GM18507 (cell line): Measurements from ENCODE around the gene MSANTD3.

Source experiments
- DNase-seq: peaks from one replicate; pipeline ENCODE4 v3.0.0; 2011; ENCODE audit warnings: low read depth; ENCODE audit not compliant: insufficient read length; ENCODE audit errors: extremely low spot score
- FAIRE-seq: peaks from 2 replicates; lab custom pipeline; 2011; peaks lifted over from hg19 to GRCh38; lab: Jason Lieb, UNC

Gene MSANTD3

DNA sequence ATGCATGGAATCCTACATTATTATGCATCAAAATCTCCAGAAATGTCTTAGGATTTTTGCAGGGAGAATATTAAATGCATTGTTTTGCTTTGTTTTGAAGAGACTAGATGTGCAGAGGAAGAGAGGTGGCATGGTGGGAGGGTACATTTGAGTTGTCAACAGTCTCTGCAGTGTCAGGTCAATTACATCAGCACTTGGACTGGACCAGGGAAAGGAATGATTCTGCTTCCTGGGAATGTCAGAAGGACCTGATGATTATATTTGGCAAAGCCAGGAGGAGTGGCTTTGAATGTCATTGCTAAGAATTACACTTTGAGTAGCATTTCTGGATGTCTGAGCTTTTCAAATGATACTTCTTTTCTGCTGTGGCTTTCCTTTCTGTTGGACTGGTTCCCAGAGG, 28.5 kb downstream of the MSANTD3 start:
- no peak for FAIRE-seq
- DNase-seq, result no peak

DNA sequence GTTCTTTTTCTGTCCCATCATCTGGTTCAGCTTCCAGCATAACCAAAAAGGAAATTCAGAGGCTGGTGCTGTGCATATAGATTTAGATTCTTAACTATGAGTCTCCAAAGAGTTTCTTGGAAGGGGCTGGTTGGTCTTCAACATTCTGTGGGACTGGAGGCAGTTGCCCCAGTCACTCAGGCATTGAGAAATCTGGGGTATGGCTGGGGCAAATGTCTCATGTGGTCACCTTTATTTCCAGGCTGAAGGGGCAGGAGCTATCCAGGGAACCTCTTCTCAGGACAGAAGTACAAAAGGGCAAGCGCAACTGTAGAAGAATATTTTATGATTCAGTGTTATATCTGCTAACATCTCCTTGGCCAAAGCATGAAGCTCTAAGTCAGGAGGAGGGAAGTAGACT, 30.6 kb downstream of the MSANTD3 start:
- no peak for FAIRE-seq

DNA sequence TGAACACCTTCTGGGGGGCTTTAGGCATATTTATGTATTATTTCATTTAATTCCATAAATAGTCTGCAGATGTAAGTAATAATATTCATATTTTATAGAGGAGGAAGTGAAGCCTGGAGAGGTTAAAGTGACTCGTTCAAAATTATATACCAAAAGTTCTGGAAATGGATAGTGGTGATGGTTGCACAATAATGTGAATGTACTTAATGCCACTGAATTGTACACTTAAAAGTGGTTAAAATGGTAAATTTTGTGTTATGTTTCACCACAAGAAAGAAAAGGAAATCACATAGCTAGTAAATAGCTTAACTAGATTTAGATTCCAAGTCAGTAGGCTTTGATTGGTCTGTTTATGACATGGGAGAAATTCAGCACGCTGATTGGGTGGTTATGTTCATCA, 33.0 kb downstream of the MSANTD3 start:
- DNase-seq (no peak), FAIRE-seq (no peak)

More for the DNA sequence above, 30.6 kb downstream of the MSANTD3 start:
- no peak for DNase-seq

DNA sequence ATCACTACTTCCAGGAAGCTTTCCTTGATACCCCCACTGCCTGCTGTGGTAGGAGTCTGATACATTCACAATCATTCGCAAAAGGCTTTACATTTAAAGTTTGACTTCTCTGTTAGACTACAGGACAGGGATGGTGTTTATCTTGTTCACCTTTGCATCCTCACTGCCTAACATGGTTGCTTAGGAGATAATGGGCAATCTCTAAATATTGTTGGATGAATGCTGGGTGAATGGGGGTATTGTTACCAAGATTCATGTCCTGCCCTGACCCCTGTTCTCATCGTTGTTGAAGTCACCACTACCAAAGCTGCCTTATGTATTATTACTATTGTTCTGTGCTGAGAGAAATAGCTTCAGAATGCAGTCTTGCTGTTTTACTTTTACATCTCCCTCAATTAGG, 38.3 kb downstream of the MSANTD3 start:
- FAIRE-seq (no peak), DNase-seq (no peak)

DNA sequence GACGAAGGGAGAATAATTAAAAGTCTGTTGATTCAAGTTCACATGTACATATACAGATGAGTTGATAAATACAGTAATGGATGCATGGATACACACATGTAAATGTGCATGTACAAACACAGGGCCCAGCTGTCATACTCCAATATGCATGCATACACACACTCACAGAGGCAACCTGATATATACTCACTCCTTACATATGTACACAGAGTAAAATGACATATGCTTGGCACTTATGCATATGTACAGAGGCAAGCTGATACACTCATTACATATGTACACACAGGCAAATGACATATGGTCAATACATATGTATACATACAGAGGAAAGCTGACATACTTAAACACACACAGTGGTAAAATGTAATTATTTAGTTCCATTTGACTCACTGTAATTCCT, 38.8 kb downstream of the MSANTD3 start:
- no peak for FAIRE-seq
- no peak for DNase-seq

DNA sequence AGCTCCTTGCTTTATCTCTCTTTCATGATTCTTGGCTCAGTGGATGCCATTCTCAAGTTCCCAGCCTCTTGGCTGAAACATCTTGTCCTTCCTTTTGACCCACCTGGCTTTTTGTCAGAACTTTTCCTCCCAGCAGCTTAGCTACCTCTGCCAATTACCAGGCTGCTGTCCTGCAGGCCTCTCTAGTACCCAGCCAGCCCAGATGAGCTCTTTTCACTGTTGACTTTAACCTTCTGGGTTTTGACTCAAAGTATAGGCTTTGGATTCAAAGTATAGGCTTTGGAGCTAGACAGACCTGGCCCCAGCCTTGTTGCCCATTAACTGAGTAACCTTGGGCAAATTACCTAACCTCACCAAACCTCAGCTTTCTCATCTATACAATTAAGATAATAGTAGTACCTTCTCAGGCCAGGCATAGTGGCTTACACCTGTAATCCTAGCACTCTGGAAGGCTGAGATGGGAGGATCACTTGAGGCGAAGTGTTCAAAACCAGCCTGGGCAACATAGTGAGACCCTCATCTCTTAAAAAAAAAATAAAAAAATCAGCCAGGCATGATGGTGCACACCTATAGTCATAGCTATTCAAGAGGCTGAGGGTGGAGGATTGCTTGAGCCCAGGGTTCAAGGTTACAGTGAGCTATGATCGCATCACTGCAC, 39.4 kb downstream of the MSANTD3 start:
- no peak for DNase-seq
- no peak for FAIRE-seq

DNA sequence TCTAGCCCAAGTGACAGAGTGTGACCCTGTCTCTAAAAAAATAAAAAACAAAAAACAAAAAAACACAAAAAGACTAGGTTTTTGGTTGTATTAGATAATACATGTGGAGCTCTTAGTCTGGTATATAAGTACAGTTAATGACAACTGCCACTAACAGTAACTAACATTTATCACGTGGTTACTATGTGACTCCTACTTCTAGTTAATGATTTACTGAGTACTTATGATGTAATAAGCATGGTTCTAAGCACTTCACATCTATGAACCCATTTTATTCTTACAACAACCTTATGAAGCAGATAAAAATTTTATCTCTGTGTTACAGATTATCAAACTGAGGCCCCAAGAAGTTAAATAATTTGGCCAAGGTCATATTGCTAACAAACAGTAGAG, 39.9 kb downstream of the MSANTD3 start:
- DNase-seq (no peak), FAIRE-seq (no peak)

DNA sequence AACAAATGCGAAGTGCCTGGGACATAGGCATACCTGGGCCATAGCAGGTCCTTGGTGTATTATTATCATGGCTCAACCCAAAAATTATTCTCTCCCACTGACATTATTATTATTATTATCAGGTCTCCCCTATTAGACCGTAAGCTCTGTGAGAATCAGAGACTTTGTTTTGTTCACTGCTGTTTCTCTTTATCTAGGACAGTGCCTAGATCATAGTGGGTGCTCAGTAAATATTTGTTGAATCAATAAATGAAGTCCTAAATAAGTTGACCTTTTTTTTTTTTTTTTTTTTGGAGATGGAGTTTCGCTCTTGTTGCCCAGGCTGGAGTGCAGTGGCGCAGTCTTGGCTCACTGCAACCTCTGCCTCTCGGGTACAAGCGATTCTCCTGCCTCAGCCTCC, 41.1 kb downstream of the MSANTD3 start:
- FAIRE-seq (no peak), DNase-seq (no peak)

DNA sequence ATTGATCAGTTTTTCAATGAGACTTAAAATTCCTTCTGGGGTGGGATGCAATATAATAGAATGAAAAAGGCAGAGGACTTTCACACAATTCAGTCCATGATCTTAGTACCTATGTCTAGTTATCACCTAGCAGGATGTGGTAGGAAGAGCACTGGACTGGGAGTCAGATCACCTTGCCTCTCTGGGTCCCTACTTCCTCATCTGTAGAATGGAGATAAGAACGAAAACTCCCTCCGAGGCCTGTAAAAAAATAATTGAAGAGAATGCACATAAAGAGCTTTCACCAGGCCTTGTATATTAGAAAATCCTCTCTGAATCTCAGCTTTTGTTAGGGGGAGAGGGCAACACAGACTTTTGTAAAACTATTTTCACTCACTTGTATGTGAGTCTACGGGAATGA, 45.3 kb downstream of the MSANTD3 start:
- FAIRE-seq, result no peak
- DNase-seq, result no peak

DNA sequence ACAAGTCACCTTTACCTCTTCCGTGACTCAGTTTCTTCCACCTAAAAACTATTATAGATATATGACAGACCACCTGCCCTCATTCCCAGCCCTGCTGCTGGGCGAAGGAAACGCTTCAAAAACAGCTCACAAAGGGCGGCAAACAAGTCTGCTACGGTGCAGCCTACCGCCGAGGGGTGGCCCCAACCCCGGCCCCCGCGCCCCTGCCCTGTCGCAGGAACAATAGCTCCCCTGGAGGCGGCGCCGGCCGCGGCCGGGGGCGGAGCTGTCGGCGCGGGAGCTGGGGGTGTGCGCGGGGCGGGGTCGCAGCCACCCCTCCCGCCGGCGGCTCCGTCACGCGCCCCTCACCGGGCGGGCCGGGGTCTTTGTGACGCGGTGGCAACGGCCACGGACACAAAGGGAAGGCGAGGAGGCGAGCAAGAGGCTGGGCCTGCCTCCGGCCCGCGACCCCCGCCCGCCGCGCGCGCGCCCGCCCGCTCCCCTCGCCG, 45.9 kb downstream of the MSANTD3 start, which contains the start of gene TMEFF1:
TSS of gene TMEFF1 (plus strand) at position 362 of the 488 bp plus-strand sequence. CDS start 396 bp downstream, outside the sequence.
- FAIRE-seq, result no peak
- DNase-seq, result no peak

DNA sequence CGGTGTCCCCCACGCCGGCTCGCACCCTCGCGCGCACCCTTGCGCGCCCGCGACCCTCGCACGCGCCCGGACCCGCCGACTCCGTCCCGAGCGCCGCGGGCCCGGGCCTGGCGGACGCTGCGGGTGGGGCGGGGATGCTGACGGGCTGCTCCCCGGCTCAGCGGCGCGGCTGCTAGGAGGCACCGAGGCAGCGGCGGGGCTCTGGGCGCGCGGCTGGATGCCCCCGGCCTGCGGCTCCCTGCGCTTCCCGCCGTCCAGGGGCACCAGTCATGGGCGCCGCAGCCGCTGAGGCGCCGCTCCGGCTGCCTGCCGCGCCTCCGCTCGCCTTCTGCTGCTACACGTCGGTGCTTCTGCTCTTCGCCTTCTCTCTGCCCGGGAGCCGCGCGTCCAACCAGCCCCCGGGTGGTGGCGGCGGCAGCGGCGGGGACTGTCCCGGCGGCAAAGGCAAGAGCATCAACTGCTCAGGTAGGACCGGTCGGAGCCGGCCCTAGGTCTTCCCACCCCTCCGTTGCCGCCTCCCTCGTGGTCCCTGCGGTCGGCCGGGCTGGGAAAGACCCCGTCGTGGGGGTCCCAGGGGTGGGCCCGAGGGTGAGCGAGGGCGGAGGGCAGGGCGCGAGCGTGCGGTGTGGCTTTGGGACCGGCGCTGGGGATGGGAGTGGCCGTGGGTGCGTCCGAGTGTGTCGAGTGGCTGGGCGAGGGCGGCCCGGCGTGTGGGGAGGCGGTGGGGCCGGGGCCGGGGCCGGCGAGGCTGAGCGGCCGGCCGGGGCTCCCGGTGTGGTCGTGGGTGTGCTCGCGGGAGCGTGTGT, 46.5 kb downstream of the MSANTD3 start:
- DNase-seq (no peak), FAIRE-seq (no peak)

DNA sequence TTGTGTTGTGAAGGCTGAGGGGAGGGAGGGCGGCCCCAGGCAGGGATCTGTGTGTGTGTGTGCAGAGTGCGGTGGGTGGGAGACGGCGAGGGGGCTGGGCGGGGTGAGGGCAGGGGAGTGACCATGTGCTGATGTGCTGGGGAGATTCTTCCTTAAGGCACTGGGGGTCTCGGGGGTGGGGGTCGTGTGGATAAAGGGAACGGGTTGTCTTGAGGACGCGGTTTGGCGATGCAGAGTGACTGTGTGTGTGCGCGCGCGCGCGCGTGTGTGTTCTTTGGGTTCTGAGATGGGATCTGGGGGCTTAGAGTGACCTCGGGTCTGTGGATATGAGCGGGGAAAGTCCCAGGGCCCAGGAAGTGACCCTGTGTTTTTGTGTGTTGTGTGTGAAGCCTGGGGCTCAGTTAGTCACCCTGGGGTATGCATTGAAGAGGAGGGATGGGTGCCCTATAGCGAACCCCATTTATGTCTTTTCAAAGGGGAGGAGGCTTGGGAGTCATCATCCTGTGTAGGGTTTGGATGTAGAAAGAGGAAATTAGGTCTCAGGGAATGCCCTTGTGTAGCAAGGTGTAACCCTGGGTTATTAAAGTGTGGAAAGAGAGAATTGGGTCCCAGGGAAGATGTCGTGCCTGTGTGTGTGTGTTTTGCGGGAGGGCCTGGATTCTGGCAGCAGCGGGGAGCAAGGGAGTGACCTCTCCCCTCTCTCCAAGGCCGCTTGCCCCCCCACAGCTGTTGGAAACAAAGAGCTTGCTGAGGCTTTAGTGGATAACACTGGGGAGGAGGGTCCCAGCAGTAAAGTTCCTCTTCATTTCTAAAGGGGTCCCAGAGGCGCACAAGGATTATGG, 47.4 kb downstream of the MSANTD3 start:
- DNase-seq, result no peak
- FAIRE-seq, result no peak

DNA sequence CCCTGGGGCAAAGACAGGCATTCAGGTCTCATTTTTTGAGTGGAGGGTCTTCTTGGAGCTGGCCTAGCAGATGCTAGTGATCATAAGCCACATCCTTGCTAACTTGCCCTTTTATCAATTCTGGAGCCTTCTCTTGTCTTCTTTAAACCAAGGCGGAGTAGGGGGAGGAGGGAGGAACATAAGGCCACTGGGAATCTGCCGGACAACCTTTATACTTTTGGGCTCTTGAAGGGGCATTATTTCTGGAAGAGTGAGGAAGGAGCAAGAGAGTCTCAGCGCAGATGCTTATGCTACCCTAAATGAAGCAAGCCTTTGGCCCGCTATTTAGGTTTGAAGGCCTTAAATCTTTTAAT, 48.0 kb downstream of the MSANTD3 start:
- DNase-seq (no peak), FAIRE-seq (no peak)

DNA sequence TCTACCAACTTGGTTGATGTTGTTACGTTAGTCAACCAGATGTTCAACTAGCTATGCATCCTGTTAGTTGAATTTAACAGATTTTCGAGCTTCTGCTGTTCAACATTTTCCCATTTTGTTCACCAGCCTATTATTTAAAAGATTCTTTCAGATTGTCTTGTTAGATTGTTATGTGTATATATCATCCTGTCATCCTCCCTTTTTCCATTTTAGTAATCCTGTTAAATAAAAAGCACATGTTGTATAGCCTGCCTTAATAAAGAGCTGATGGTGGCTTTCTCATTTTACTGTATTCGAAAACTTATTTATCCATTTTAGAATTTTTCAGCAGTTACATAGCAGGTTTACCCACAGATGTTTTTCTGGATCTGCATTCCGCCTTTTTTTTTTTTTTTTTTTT, 50.3 kb downstream of the MSANTD3 start:
- DNase-seq (no peak), FAIRE-seq (no peak)

DNA sequence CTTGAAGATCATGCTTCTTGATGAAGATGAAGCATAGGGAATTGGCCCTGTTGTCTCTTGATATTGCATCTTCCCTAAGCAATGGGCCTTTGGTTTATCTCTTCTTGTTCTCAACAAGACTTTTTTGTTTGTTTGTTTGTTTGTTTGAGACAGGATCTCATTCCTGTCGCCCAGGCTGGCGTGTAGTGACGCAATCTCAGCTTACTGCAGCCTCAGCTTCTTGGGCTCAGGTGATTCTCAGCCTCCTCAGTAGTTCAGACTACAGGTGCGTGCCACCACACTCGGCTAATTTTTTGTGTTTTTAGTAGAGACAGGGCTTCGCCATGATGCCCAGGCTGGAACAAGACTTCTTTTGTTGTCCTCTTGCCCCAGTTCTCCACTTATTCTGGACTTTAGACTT, 51.2 kb downstream of the MSANTD3 start:
- FAIRE-seq, result no peak
- no peak for DNase-seq

DNA sequence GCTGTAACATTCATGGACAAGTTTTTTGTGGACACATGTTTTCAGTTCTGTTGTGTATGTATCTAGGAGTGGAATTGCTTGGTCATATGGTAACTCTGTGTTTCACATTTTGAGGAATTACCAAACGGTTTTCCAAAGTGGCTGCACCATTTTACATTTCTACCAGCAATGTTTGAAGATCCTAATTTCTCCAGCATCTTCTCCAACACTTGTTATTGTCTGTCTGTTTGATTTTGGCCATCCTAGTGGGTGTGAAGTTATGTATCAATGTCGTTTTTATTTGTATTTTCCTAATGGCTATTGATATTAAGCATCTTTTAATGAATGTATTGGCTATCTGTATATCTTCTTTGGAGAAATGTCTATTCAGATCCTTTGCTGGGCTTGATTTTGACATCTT, 52.9 kb downstream of the MSANTD3 start:
- no peak for FAIRE-seq
- no peak for DNase-seq

DNA sequence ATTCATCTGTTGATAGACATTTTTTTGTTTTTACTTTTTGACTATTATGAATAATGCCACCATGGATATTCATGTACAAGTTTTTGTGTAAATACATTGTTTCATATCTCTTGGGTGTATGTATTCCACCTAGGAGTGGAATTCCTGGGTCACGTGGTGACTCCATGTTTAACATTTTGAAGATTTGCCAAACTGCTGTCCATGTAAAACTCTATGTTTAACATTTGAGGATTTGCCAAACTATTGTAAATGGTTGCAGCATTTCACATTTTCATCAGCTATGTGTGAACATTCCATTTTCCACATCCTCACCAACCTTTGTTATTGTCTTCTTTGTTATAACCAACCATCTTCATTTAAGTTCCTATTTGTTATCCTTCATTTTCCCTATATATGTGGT, 58.3 kb downstream of the MSANTD3 start:
- FAIRE-seq (no peak), DNase-seq (no peak)

DNA sequence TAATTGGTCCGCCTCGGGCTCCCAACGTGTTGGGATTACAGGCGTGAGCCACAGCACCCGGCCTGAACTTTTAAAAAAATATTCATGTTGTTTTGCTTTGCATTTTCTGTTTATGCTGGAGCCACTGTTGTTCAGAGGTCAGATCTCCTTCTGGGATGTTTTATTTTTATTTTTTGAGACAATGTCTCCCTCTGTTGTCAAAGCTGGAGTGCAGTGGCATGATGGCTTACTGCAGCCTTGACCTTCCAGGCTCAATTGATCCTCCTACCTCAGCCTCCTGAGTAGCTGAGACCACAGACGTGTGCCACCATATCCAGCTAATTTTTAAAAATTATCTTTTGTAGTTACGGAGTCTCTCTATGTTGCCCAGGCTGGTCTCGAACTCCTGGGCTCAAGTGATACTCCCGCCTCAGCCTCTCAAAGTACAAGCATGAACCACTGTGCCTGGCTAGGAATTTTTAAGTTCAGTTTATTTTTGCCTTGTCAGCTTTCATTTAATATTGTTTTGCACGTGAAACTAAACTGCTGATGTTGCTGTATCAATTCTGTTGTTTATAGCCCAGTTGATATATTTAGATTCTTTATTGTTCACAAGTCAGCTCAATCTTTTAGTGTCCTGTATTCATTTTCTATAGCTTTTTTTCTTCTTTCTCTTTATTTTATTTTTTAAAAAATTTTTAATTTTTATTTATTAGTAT, 59.7 kb downstream of the MSANTD3 start:
- FAIRE-seq, result no peak

DNA sequence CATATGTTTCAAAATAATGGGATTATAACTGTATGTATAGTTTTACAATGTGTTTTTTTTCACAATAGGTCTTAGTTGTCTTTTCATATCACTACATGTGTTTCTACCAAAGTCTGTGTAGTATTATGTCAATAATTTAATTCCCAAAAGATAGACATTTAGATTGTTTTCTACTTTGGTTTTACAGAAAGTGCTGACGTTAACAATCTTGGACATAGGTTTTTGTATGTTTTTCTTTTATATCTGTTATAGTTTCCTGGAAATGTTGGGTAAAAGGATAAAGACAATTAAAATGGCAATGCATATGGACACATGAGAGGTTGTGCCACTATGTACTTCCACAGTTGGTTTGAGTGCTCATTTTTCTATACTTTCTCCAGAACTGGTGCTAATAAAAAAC, 61.2 kb downstream of the MSANTD3 start:
- DNase-seq, result no peak
- no peak for FAIRE-seq

More for the DNA sequence above, 59.7 kb downstream of the MSANTD3 start:
- DNase-seq, result no peak

DNA sequence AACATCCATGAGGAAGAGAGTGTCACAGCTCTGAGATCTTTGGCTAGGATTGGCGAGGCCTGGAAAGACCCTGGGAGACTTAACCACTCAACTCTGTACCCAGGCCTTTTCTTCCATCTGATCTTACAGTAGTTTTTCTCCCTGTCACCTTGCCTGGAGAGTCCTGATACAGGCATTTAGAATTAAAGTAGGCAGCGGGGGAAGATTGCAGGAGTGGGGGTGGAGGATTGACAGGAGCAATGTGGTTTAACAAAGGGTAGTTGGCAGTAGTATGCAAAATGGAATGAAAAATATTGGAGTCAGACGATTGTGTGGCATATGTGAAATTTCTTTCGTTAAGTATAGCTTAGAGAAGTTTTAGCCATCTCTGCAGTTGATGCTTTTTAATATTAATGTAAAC, 62.9 kb downstream of the MSANTD3 start:
- DNase-seq (no peak), FAIRE-seq (no peak)
